GM12873 (cell line): ENCODE data around the gene CDH13.

Experiments
- CTCF ChIP-seq: IDR thresholded peaks from 2 replicates; pipeline ENCODE4 v1.5.1; 2012; ENCODE audit warnings: low read depth, mild to moderate bottlenecking, moderate library complexity, low read length, control low read depth; ENCODE audit not compliant: insufficient read depth; ENCODE audit errors: missing control alignments

The CDH13 gene

GRCh38 chr16:83212301-83212841 is 585.6 kb downstream of the CDH13 start:
- no peak for TF ChIP-seq CTCF

GRCh38 chr16:83214671-83215070 is 587.9 kb downstream of the CDH13 start:
- no peak for TF ChIP-seq CTCF

GRCh38 chr16:83215406-83216001 is 588.7 kb downstream of the CDH13 start:
- peak; percentile 85 for TF ChIP-seq CTCF

GRCh38 chr16:83219285-83219684 is 592.5 kb downstream of the CDH13 start:
- TF ChIP-seq CTCF = no peak

- TF ChIP-seq CTCF = no peak
Observed at GRCh38 chr16:83220066-83220465, 593.3 kb downstream of the CDH13 start.

GRCh38 chr16:83224642-83225041 is 597.9 kb downstream of the CDH13 start:
- no peak for TF ChIP-seq CTCF

GRCh38 chr16:83227336-83227735 is 600.6 kb downstream of the CDH13 start:
- TF ChIP-seq CTCF = no peak
